ENCODE data around the gene UTS2B. TPM values are rescaled to one million over a fixed set of nuclear protein-coding genes. Genes with fewer than 3 reads are reported as not detected.

Gene UTS2B, protein sequence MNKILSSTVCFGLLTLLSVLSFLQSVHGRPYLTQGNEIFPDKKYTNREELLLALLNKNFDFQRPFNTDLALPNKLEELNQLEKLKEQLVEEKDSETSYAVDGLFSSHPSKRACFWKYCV
- not detected in 2 replicates for total RNA-seq (2011; cell fraction: chromatin; rRNA removed; ENCODE audit: low replicate concordance)
- total RNA-seq (2011; cell fraction: nucleolus; rRNA removed), result 0.53 TPM in 1 of 2 replicates, not detected in the other
- total RNA-seq (2011; cell fraction: nucleoplasm; rRNA removed), result not detected in 2 replicates
- not detected in 2 replicates for total RNA-seq (2014; rRNA removed)
- total RNA-seq (2014; rRNA removed; fragmentation: Illumina TruSeq; extraction: Trizol), result not detected in 2 replicates
- not detected in 2 replicates for total RNA-seq (2015; rRNA removed; fragmentation: Illumina TruSeq; extraction: Trizol)
- not detected in 2 replicates for total RNA-seq (2021)
- 0.06 TPM in 1 of 2 replicates, not detected in the other for polyA plus RNA-seq (2011; rRNA removed)
- polyA plus RNA-seq (2011; cell fraction: cytosol; rRNA removed), result not detected in 2 replicates
- polyA plus RNA-seq (2011; cell fraction: nucleus; rRNA removed), result 0.27 TPM in 1 of 2 replicates, not detected in the other
- polyA plus RNA-seq (2012), result 0.24 TPM in 1 of 2 replicates, not detected in the other
- polyA plus RNA-seq (2014; fragmentation: Illumina TruSeq; extraction: Trizol), result not detected in 2 replicates
- not detected for polyA plus RNA-seq (2014; fragmentation: Nextera tagmentation; extraction: Ambion mirVana)
- not detected in 2 replicates for polyA plus RNA-seq (2014; rRNA removed)
- 0.15 and 0.28 TPM in 2 replicates for polyA minus RNA-seq (2011; rRNA and poly(A)+ RNA removed)
- polyA minus RNA-seq (2011; cell fraction: cytosol; rRNA and poly(A)+ RNA removed), result not detected in 2 replicates
- polyA minus RNA-seq (2011; cell fraction: nucleus; rRNA and poly(A)+ RNA removed), result not detected in 2 replicates
- percentile 17 among the genes with signal in this experiment for Bru-seq, nascent RNA
- percentile 15 among the genes with signal in this experiment for BruChase-seq, experiment 1, labeled RNA remaining after a 2-hour chase
- percentile 16 among the genes with signal in this experiment for BruChase-seq, experiment 2, labeled RNA remaining after a 6-hour chase
- long read RNA-seq, experiment 1, result 0 reads
- long read RNA-seq, experiment 2, result 0 reads
- long read RNA-seq, experiment 3, result 0 reads

DNA sequence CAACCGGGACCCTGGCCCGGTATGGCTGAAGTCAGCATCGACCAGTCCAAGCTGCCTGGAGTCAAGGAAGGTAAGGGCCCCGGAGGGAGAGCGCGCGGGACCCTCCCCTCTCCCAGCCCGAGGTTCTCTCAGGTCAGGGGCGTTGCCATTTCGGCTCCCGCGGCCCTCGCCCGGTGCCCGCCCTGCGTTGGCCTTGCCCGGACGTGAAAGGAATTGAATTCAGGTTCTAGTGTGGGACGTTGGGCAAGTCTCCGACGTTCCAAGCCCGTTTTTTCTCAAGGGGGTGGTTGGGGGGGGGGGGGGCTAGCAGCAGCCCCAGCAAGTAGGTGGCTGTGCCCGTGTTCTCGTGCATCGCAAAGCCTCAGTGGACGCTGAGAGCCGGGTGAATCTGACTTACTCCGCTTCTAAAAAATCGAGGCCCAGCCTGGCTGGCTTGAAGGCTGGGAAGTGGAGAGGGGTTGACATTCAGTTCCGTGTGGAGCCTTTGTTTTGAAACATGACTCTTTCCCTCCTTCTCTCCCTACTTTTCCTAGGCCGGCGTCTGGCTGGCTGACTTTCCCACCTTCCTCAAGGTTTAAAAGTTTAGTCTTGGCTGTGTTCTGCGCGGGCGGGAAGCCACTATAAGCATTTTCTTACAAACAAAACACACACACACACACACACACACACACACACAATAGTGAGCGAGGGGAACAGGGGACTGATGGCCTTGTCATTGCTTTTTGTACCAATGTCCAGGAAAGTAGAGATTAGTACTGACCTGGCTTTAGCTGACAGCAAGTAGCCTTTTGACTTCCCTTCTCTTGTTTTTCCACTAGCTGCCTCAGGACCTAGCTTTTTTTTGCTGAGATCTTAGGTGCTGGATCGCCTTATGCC lies at the start of gene UTS2B:
UTS2B (minus strand) TSS at position 873 of the 876 bp plus-strand sequence. CDS start 48,337 bp downstream, outside the sequence.
- Histone ChIP-seq H3K27me3 (ENCODE audit: control insufficient read depth in 2 of 2, insufficient read depth in 2 of 2, low read length in 2 of 2) (no peaks in the 10 kb centered on the region), H3K9me1 (ENCODE audit: control insufficient read depth, insufficient read depth, low read length) (no peaks in the 10 kb centered on the region), H3K4me2 (ENCODE audit: insufficient read depth, low read length) (peak within 1 kb of the TSS; percentile 90), H3K9ac (ENCODE audit: insufficient read depth in 1 of 2, low read depth in 2 of 2, low read length in 2 of 2) (peak within 1 kb of the TSS; percentile 80 to 97), H3K79me2 (ENCODE audit: control insufficient read depth, insufficient read depth, low read length) (peaks cover 55% of the 10 kb centered on the region), H3K27ac (ENCODE audit: extremely low read depth, low read depth, low read length) (peak within 1 kb of the TSS; percentile 79), H3K36me3 (ENCODE audit: control insufficient read depth, insufficient read depth, low read length) (no peaks in the 10 kb centered on the region), H4K20me1 (replicated peaks; ENCODE audit: control insufficient read depth, insufficient read depth, low read length) (0 out of 2 replicates have a peak, but pooled peaks cover 7% of the 10 kb centered on the region), H3K4me3 (peak within 1 kb of the TSS; percentile 78), H3K4me1 (replicated peaks in 1 of 2; ENCODE audit: control insufficient read depth in 2 of 2, insufficient read depth in 2 of 2, low read length in 2 of 2) (peaks cover 11 to 27% of the 10 kb centered on the region in 2 experiments; a peak in 4 of 5 replicates), H3K9me3 (replicated peaks; ENCODE audit: control insufficient read depth, insufficient read depth, low read depth, low read length) (no peaks in the 10 kb centered on the region), H2AFZ (ENCODE audit: low read depth, low read length) (peak within 1 kb of the TSS; percentile 96)
- peak; percentile 45 for ATAC-seq
- intact Hi-C loops (cut with micrococcal nuclease), result loop anchor here (5.0 kb wide), 1 partner anchor 37 kb away; no protein-coding TSS in a partner anchor
- POLR2A ChIA-PET, result interaction anchor here (0.7 to 1.2 kb wide), 2 partner anchors 16 to 252 kb away, joined by 3 to 4 read pairs; no protein-coding TSS in a partner anchor
- no TSS peak for BruUV-seq (replicated peaks)
- no peak for FAIRE-seq
- peak; percentile 20 to 47 (median 38) for DNase-seq (ENCODE audit: extremely low read depth in 1 of 4, low spot score in 3 of 4)
- CTCF ChIA-PET (ENCODE audit: low intra/inter-chr PET ratio), result no interaction called here
- whole genome bisulfite sequencing (ENCODE audit: insufficient coverage, low coverage, missing lambda C conversion rate), result 1% methylated on average over 28 of the region's 37 CpGs
- in situ Hi-C loops (cut with MboI), result no loop called here
- TF ChIP-seq, protein P1, sequence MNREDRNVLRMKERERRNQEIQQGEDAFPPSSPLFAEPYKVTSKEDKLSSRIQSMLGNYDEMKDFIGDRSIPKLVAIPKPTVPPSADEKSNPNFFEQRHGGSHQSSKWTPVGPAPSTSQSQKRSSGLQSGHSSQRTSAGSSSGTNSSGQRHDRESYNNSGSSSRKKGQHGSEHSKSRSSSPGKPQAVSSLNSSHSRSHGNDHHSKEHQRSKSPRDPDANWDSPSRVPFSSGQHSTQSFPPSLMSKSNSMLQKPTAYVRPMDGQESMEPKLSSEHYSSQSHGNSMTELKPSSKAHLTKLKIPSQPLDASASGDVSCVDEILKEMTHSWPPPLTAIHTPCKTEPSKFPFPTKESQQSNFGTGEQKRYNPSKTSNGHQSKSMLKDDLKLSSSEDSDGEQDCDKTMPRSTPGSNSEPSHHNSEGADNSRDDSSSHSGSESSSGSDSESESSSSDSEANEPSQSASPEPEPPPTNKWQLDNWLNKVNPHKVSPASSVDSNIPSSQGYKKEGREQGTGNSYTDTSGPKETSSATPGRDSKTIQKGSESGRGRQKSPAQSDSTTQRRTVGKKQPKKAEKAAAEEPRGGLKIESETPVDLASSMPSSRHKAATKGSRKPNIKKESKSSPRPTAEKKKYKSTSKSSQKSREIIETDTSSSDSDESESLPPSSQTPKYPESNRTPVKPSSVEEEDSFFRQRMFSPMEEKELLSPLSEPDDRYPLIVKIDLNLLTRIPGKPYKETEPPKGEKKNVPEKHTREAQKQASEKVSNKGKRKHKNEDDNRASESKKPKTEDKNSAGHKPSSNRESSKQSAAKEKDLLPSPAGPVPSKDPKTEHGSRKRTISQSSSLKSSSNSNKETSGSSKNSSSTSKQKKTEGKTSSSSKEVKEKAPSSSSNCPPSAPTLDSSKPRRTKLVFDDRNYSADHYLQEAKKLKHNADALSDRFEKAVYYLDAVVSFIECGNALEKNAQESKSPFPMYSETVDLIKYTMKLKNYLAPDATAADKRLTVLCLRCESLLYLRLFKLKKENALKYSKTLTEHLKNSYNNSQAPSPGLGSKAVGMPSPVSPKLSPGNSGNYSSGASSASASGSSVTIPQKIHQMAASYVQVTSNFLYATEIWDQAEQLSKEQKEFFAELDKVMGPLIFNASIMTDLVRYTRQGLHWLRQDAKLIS (CRISPR knock-in tag; IDR thresholded peaks at IDR 0.05), result no peak
- TF ChIP-seq TCF3 (CRISPR knock-in tag; IDR thresholded peaks at IDR 0.05), result no peak
- no peak for TF ChIP-seq PPARD (CRISPR knock-in tag; IDR thresholded peaks at IDR 0.05)
- no peak for TF ChIP-seq POU5F1 (IDR thresholded peaks at IDR 0.05; ENCODE audit: borderline replicate concordance, low read depth, low read length, partially characterized antibody)
- TF ChIP-seq XRCC5 (IDR thresholded peaks at IDR 0.05; ENCODE audit: low read depth, low read length), result no peak
- no peak for TF ChIP-seq NR2C1 (IDR thresholded peaks at IDR 0.05)
- TF ChIP-seq NR2C1 (tag; IDR thresholded peaks at IDR 0.05), result no peak
- no peak for TF ChIP-seq PTRF (tag; IDR thresholded peaks at IDR 0.05)
- TF ChIP-seq NFE2L1 (tag; IDR thresholded peaks at IDR 0.05; ENCODE audit: borderline replicate concordance, low read depth), result no peak
- no peak for TF ChIP-seq ZNF197 (CRISPR knock-in tag; IDR thresholded peaks at IDR 0.05; ENCODE audit: low read depth)
- no peak for TF ChIP-seq EWSR1 (IDR thresholded peaks at IDR 0.05; ENCODE audit: borderline replicate concordance, low read depth, partially characterized antibody)

All from K562 (cell line).